Right atrium auricular region (tissue), 2 donors: ENCODE measurements around the gene PLCG1. TPM values are rescaled to one million over a fixed set of nuclear protein-coding genes. Genes with fewer than 3 reads are reported as not detected.

ENCODE experiments used
- DNase-seq: peaks from one replicate; pipeline ENCODE4 v3.0.0-alpha.2; 2019; ENCODE audit warnings: low spot score
- H3K27ac ChIP-seq, 2 donors: fragments of 200-600 bp; sonication (generic); 1 replicate in 1 of 2; 2 replicates in 1 of 2; pipeline ENCODE4 v1.5.1; 2016 to 2019
- H3K27me3 ChIP-seq, 2 donors: fragments of 200-600 bp; sonication (generic); one replicate each; pipeline versions ENCODE4 v1.5.1 to v1.6.0; 2017 to 2019
- H3K36me3 ChIP-seq: fragments of 200-600 bp; sonication (generic); one replicate; pipeline ENCODE4 v1.5.1; 2016
- H3K4me1 ChIP-seq, 2 donors: fragments of 200-600 bp; sonication (generic); one replicate each; pipeline versions ENCODE4 v1.5.1 to v1.6.0; 2017 to 2019
- H3K4me3 ChIP-seq, 2 donors: fragments of 200-600 bp; sonication (generic); 1 replicate in 1 of 2; 2 replicates in 1 of 2; pipeline ENCODE4 v1.5.1; 2017 to 2019; ENCODE audit warnings: mild to moderate bottlenecking in 1 of 2, moderate library complexity in 1 of 2
- H3K9me3 ChIP-seq, 2 donors: fragments of 200-600 bp; sonication (generic); one replicate each; pipeline ENCODE4 v1.5.1; 2019
- CTCF ChIP-seq, 2 donors: fragments of 200-600 bp; sonication (generic); IDR thresholded peaks; one replicate each; pipeline ENCODE4 v1.5.1; 2019; ENCODE audit warnings: antibody characterized with exemption in 2 of 2
- total RNA-seq, 2 donors: library from RNA; depleted of rRNA; stranded (reverse); fragments of >200 nt; gene quantifications; one replicate each; pipeline ENCODE4 v1.1.0, GENCODE V29; 2016

PLCG1 gene
- total RNA-seq, 2 donors from 2014 or later: 24.1 to 59.5 TPM

DNA sequence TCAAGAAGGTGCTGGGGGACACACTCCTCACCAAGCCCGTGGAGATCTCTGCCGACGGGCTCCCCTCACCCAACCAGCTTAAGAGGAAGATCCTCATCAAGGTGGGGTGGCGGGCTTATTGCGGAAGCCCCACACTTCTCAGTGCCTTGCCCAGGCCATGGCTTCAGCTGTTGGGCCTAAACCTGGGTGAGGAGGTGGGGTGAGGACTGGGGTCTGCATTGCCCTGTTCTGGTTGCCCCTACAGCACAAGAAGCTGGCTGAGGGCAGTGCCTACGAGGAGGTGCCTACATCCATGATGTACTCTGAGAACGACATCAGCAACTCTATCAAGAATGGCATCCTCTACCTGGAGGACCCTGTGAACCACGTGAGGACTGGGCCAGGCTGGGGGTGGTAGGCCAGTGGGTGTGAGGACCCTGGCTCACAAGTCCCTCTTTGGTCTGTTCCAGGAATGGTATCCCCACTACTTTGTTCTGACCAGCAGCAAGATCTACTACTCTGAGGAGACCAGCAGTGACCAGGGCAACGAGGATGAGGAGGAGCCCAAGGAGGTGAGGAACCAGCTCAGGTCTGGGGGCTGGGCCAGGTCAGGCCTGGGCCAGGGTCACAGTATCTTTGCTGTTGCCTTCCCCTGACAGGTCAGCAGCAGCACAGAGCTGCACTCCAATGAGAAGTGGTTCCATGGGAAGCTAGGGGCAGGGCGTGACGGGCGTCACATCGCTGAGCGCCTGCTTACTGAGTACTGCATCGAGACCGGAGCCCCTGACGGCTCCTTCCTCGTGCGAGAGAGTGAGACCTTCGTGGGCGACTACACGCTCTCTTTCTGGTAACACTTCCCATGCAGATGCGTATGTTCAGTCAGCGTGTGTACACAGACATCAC is 27.9 kb downstream of the PLCG1 start:
- Histone ChIP-seq H3K36me3 (peaks cover 80% of the 10 kb centered on the region), H3K27ac (no peak overlapping the region), H3K4me3 (no peak overlapping the region), H3K27me3 (no peaks in the 10 kb centered on the region), H3K9me3 (no peaks in the 10 kb centered on the region), H3K4me1 (peaks cover 0 to 6% of the 10 kb centered on the region in 2 donors)
- TF ChIP-seq CTCF (IDR thresholded peaks at IDR 0.05): no peak
- DNase-seq: no peak

DNA sequence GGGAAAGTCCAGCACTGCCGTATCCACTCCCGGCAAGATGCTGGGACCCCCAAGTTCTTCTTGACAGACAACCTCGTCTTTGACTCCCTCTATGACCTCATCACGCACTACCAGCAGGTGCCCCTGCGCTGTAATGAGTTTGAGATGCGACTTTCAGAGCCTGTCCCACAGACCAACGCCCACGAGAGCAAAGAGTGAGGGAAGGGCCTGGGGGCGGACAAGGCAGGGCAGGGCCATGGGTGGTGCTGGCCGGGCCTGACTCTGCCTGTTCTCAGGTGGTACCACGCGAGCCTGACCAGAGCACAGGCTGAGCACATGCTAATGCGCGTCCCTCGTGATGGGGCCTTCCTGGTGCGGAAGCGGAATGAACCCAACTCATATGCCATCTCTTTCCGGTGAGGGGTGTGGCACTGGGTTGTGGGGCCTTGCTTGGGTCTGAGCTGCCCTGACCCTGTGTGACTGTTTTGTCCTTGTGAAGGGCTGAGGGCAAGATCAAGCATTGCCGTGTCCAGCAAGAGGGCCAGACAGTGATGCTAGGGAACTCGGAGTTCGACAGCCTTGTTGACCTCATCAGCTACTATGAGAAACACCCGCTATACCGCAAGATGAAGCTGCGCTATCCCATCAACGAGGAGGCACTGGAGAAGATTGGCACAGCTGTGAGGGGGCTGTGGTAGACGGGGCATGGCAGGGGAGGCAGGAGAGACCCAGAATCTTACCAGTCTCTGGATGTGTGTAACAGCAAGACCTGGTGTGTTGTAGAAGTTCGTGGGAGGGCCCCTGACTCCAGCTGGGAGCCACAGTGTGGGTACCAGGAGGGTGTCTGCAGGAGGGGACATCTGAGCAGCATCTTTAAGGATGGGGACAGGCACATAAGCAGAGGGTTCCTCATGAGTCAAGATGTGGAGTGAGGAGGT is 29.1 kb downstream of the PLCG1 start:
- H3K4me3 ChIP-seq: no peak overlapping the region
- peaks cover 0 to 5% of the 10 kb centered on the region in 2 donors for H3K4me1 ChIP-seq
- H3K9me3 ChIP-seq: no peaks in the 10 kb centered on the region
- no peaks in the 10 kb centered on the region for H3K27me3 ChIP-seq
- H3K36me3 ChIP-seq: peaks cover 92% of the 10 kb centered on the region
- DNase-seq: no peak
- TF ChIP-seq CTCF (IDR thresholded peaks at IDR 0.05): no peak
- no peak overlapping the region for H3K27ac ChIP-seq

DNA sequence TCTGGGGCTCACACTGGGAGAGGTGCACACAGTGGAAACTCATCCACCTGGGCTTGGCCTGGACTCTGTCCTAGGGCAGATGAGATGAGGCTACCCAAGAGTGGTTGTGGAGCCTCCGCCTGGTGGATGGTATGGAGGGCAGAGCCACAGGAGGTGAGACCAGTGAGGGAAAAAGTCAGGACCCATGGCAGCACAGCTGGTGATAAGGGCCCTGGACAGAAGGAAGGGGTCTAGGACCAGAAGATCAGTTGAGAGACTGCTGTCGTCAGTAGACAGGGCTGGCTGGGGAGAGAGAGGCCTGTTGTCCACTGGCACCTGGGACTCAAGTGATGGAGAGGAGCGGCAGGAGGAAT is 29.8 kb downstream of the PLCG1 start:
- H3K4me1 ChIP-seq: peaks cover 0 to 5% of the 10 kb centered on the region in 2 donors
- H3K4me3 ChIP-seq: no peak overlapping the region
- no peak overlapping the region for H3K27ac ChIP-seq
- H3K27me3 ChIP-seq: no peaks in the 10 kb centered on the region
- H3K36me3 ChIP-seq: peaks cover 95% of the 10 kb centered on the region
- no peak for TF ChIP-seq CTCF (IDR thresholded peaks at IDR 0.05)
- H3K9me3 ChIP-seq: no peaks in the 10 kb centered on the region
- no peak for DNase-seq

DNA sequence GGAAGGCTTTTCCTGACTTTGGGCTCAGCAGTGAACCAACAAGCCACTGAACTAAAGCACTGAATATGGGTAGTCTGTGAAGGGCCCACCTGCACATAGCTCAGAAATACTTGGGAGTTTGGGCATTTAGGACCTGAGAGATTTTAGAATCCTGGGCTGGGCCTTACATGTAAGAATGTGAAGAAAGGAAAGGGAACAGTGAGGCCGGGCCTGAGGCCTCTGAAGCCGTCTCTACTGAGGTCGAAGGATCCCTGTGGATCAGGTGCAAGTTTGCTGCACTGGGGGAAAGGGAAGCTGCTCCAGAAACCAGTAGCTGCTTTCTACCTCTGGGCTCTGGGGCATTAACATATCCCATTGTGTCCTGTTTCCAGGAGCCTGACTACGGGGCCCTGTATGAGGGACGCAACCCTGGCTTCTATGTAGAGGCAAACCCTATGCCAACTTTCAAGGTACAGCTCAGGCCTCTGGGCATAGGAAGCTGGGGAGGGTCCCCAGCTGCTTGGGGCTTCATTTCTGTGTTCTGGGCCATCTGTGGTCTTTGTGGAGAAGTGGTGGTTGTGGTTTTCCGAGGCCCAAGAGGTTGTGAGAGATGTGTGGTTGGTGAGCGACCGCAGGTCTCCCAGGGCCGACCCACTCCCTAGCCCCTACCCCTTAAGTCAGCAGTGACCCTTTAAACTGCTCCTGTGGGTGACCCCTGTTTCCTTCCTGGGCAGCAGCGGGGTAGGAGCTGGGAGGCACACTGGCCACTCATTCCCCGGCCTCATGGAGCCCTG is 30.3 kb downstream of the PLCG1 start:
- H3K27ac ChIP-seq: no peak overlapping the region
- no peak for DNase-seq
- no peaks in the 10 kb centered on the region for H3K27me3 ChIP-seq
- no peak overlapping the region for H3K4me3 ChIP-seq
- H3K36me3 ChIP-seq: peaks cover 90% of the 10 kb centered on the region
- no peaks in the 10 kb centered on the region for H3K9me3 ChIP-seq
- H3K4me1 ChIP-seq: peaks cover 0 to 11% of the 10 kb centered on the region in 2 donors
- TF ChIP-seq CTCF (IDR thresholded peaks at IDR 0.05): no peak

GRCh38 chr20:41168281-41169161 is 31.2 kb downstream of the PLCG1 start:
- H3K9me3 ChIP-seq: no peaks in the 10 kb centered on the region
- H3K36me3 ChIP-seq: peaks cover 84% of the 10 kb centered on the region

More at GRCh38 chr20:41168281-41169161, 31.2 kb downstream of the PLCG1 start:
- TF ChIP-seq CTCF (IDR thresholded peaks at IDR 0.05): no peak
- Histone ChIP-seq H3K4me3 (no peak overlapping the region), H3K4me1 (peaks cover 0 to 18% of the 10 kb centered on the region in 2 donors), H3K27me3 (no peaks in the 10 kb centered on the region), H3K27ac (no peak overlapping the region)
- DNase-seq: no peak
